HG02763 (cell line): Measurements from ENCODE around the gene NPM1.

Experiments used
- ATAC-seq: cut with Tn5 transposase; IDR thresholded peaks from one replicate; pipeline ENCODE4 v1.9.1; 2021; ENCODE audit warnings: mild to moderate bottlenecking, moderate library complexity; ENCODE audit not compliant: unreplicated experiment

NPM1 gene

GRCh38 chr5:171427318-171428167, 39.9 kb downstream of the NPM1 start:
- no peak for ATAC-seq

GRCh38 chr5:171428168-171428696, 40.6 kb downstream of the NPM1 start:
- no peak for ATAC-seq

GRCh38 chr5:171428809-171429542, 41.3 kb downstream of the NPM1 start:
- ATAC-seq: no peak

GRCh38 chr5:171429543-171429910, 41.9 kb downstream of the NPM1 start:
- ATAC-seq: no peak

GRCh38 chr5:171431251-171431777, 43.7 kb downstream of the NPM1 start:
- no peak for ATAC-seq

GRCh38 chr5:171432076-171432475, 44.4 kb downstream of the NPM1 start:
- ATAC-seq: no peak

GRCh38 chr5:171432583-171433351, 45.1 kb downstream of the NPM1 start:
- ATAC-seq: no peak

- no peak for ATAC-seq
These were observed 45.7 kb downstream of the NPM1 start for GRCh38 chr5:171433352-171433698.

GRCh38 chr5:171433982-171434676, 46.5 kb downstream of the NPM1 start:
- ATAC-seq: no peak

- no peak for ATAC-seq
These were observed 47.2 kb downstream of the NPM1 start for GRCh38 chr5:171434874-171435273.

- no peak for ATAC-seq
These were observed 48.3 kb downstream of the NPM1 start for GRCh38 chr5:171435908-171436307.

- no peak for ATAC-seq
These were observed 49.2 kb downstream of the NPM1 start for GRCh38 chr5:171436804-171437285.

- no peak for ATAC-seq
These were observed 49.7 kb downstream of the NPM1 start for GRCh38 chr5:171437286-171437821.

- no peak for ATAC-seq
These were observed 51.1 kb downstream of the NPM1 start for GRCh38 chr5:171438738-171439137.

GRCh38 chr5:171441246-171441791, 53.7 kb downstream of the NPM1 start:
- ATAC-seq: no peak

- ATAC-seq: no peak
These were observed 54.8 kb downstream of the NPM1 start for GRCh38 chr5:171442287-171443042.

GRCh38 chr5:171444582-171444981, 56.9 kb downstream of the NPM1 start:
- no peak for ATAC-seq

- no peak for ATAC-seq
These were observed 58.2 kb downstream of the NPM1 start for GRCh38 chr5:171445644-171446516.
